Measurements from ENCODE around the gene VOPP1.

DNA sequence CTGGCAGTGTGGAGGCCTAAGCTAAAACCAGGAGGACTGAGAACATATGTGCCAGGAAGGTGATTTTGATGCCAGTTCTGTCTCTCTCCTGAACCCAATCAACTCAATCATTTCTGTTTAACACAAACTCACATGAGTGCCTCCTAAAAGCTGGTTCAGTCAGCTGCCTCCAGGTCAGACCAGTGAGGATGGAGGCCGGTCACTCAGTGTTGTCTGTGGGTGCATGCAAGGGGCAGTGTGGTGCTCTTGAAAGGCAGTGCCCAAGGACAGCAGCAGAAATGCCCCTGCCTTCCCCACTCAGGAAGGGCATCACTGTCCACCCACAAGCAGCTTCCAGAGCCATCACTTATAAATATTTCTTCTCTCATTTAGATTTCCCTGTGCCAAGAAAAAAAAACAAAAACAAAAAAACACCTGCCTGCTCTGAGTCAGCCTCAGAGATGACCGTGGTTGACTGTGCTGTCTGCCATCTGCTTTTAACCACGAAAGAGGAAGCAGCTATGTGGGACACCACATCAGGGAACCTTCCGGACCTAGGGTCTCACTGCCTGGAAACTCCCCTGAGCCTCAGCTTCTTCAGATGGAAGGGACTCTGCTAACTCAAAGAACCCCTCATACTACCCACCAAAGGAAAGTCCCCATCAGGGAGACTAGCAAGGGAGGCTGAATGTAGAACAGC is 39.1 kb downstream of the VOPP1 start:
- no peak for TF ChIP-seq MYC (IDR thresholded peaks at IDR 0.05; ENCODE audit: low read depth, low read length)
- TF ChIP-seq, protein P1, sequence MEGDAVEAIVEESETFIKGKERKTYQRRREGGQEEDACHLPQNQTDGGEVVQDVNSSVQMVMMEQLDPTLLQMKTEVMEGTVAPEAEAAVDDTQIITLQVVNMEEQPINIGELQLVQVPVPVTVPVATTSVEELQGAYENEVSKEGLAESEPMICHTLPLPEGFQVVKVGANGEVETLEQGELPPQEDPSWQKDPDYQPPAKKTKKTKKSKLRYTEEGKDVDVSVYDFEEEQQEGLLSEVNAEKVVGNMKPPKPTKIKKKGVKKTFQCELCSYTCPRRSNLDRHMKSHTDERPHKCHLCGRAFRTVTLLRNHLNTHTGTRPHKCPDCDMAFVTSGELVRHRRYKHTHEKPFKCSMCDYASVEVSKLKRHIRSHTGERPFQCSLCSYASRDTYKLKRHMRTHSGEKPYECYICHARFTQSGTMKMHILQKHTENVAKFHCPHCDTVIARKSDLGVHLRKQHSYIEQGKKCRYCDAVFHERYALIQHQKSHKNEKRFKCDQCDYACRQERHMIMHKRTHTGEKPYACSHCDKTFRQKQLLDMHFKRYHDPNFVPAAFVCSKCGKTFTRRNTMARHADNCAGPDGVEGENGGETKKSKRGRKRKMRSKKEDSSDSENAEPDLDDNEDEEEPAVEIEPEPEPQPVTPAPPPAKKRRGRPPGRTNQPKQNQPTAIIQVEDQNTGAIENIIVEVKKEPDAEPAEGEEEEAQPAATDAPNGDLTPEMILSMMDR (IDR thresholded peaks at IDR 0.05; ENCODE audit: extremely low read depth in 1 of 2, insufficient read depth in 1 of 2, low read depth in 1 of 2, low read length in 2 of 2), result no peak
- TF ChIP-seq EZH2 (IDR thresholded peaks at IDR 0.05; ENCODE audit: borderline replicate concordance, low read depth, low read length, severe bottlenecking), result no peak
- TF ChIP-seq POLR2A (IDR thresholded peaks at IDR 0.05; ENCODE audit: low read depth, low read length), result no peak
- TF ChIP-seq, protein P2, sequence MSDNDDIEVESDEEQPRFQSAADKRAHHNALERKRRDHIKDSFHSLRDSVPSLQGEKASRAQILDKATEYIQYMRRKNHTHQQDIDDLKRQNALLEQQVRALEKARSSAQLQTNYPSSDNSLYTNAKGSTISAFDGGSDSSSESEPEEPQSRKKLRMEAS (IDR thresholded peaks at IDR 0.05; ENCODE audit: insufficient read depth, insufficient read length), result no peak
- TF ChIP-seq GATA2 (IDR thresholded peaks at IDR 0.05; ENCODE audit: insufficient read depth, insufficient read length, low read depth, low read length), result no peak
